LNCAP (cell line): ENCODE measurements around the gene ENO4.

ENCODE experiments used
- CTCF ChIP-seq: fragments of 450-650 bp; IDR thresholded peaks from 2 replicates; pipeline ENCODE4 v1.5.1; 2017; ENCODE audit warnings: mild to moderate bottlenecking

ENO4 gene

GRCh38 chr10:116875897-116876296, 26.6 kb downstream of the ENO4 start:
- no peak for TF ChIP-seq CTCF

- no peak for TF ChIP-seq CTCF
These were observed 28.1 kb downstream of the ENO4 start for GRCh38 chr10:116877391-116877790.

GRCh38 chr10:116878123-116878522, 28.8 kb downstream of the ENO4 start:
- TF ChIP-seq CTCF: no peak

- TF ChIP-seq CTCF: no peak
These were observed 30.5 kb downstream of the ENO4 start for GRCh38 chr10:116879817-116880216.

GRCh38 chr10:116880716-116881482, 31.6 kb downstream of the ENO4 start:
- no peak for TF ChIP-seq CTCF

GRCh38 chr10:116882639-116883038, 33.3 kb downstream of the ENO4 start:
- TF ChIP-seq CTCF: no peak

- no peak for TF ChIP-seq CTCF
These were observed 37.5 kb downstream of the ENO4 start for GRCh38 chr10:116886772-116887171.
